OCI-LY3 (cell line): ENCODE measurements around the gene PALLD.

Experiments
- H2AFZ ChIP-seq: fragments of 200-600, 300-600 bp; shearing (Covaris generic); 2 replicates; pipeline ENCODE4 v1.6.0; 2014; ENCODE audit warnings: antibody characterized with exemption, low read depth, low read length
- H3K27ac ChIP-seq: fragments of 200-600, 300-600 bp; sonication (generic); 2 replicates; pipeline ENCODE4 v1.5.1; 2014; ENCODE audit warnings: mild to moderate bottlenecking, low read length, moderate library complexity, mixed read lengths
- H3K27me3 ChIP-seq: fragments of 200-600, 300-600 bp; sonication (generic); 2 replicates; pipeline ENCODE4 v1.6.1; 2014; ENCODE audit warnings: low read depth, low read length, mixed read lengths
- H3K36me3 ChIP-seq: fragments of 200-600, 300-600 bp; sonication (generic); replicated peaks from 2 replicates; pipeline ENCODE3; 2014; ENCODE audit warnings: low read depth, low read length, mixed read lengths
- H3K4me1 ChIP-seq: fragments of 300-600, 200-600 bp; sonication (generic); 2 replicates; pipeline ENCODE4 v1.6.1; 2014; ENCODE audit warnings: low read length, mixed read lengths
- H3K4me2 ChIP-seq: fragments of 200-600, 300-600 bp; sonication (generic); 2 replicates; pipeline ENCODE4 v1.6.1; 2014; ENCODE audit warnings: low read length, mixed read lengths
- H3K4me3 ChIP-seq: fragments of 300-600, 200-600 bp; sonication (generic); 2 replicates; pipeline ENCODE4 v1.5.1; 2014; ENCODE audit warnings: antibody characterized with exemption, mild to moderate bottlenecking, low read length, moderate library complexity
- H3K79me2 ChIP-seq: fragments of 300-600, 200-600 bp; shearing (Covaris generic); 2 replicates; pipeline ENCODE4 v1.6.1; 2014; ENCODE audit warnings: mild to moderate bottlenecking, low read length, mixed read lengths
- H3K9ac ChIP-seq: fragments of 300-600, 200-600 bp; shearing (Covaris generic); 2 replicates; pipeline ENCODE4 v1.6.0; 2014; ENCODE audit warnings: mild to moderate bottlenecking, low read length, moderate library complexity
- H3K9me3 ChIP-seq: fragments of 200-600, 300-600 bp; shearing (Covaris generic); 2 replicates; pipeline ENCODE4 v1.6.1; 2014; ENCODE audit warnings: low read length, mixed read lengths; ENCODE audit not compliant: insufficient read depth
- H4K20me1 ChIP-seq: fragments of 200-600, 300-600 bp; sonication (generic); 2 replicates; pipeline ENCODE4 v1.6.1; 2016; ENCODE audit warnings: low read length, mixed read lengths; ENCODE audit not compliant: insufficient read depth
- EZH2phosphoT487 ChIP-seq: fragments of 200-600 bp; shearing (Covaris generic); IDR thresholded peaks from 2 replicates; pipeline ENCODE4 v1.6.1; 2018; ENCODE audit warnings: antibody characterized with exemption, mixed run types, low read depth
- TF ChIP-seq, protein P1 (sequence below): fragments of 200-600, 300-600 bp; sonication (generic); IDR thresholded peaks from 2 replicates; pipeline ENCODE4 v1.5.1; 2014; ENCODE audit warnings: antibody characterized with exemption, low read length, low read depth

The PALLD gene

DNA sequence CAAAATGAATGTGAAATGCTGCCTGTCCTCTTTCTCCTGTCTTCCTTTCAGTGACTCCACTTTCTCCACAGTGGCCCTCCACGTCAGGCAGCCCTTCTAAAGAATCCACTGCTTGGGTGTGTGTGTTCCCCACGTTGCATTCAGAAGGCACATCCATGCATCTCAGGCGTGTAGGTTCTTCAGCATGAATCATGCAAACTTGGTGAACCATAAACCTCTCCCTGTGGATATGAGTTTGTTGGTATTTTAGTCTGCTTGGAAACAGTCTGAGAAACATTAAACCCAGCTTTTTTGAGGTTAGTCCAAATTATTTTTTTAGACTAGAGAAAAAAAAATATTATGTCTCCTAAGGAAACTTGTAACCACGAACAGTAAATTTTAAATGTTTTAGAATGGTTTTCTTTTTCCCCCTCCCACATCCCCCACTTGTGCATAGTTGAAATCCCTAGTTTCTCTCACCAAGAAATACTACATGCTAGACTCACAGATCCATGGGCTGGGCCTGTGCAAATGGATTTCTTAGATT lies 261.6 kb downstream of the PALLD start:
- H3K4me2 ChIP-seq, result no peak overlapping the region
- H3K4me3 ChIP-seq, result no peak overlapping the region
- H4K20me1 ChIP-seq, result no peaks in the 10 kb centered on the region
- H3K27ac ChIP-seq, result no peak overlapping the region
- TF ChIP-seq, protein P1, sequence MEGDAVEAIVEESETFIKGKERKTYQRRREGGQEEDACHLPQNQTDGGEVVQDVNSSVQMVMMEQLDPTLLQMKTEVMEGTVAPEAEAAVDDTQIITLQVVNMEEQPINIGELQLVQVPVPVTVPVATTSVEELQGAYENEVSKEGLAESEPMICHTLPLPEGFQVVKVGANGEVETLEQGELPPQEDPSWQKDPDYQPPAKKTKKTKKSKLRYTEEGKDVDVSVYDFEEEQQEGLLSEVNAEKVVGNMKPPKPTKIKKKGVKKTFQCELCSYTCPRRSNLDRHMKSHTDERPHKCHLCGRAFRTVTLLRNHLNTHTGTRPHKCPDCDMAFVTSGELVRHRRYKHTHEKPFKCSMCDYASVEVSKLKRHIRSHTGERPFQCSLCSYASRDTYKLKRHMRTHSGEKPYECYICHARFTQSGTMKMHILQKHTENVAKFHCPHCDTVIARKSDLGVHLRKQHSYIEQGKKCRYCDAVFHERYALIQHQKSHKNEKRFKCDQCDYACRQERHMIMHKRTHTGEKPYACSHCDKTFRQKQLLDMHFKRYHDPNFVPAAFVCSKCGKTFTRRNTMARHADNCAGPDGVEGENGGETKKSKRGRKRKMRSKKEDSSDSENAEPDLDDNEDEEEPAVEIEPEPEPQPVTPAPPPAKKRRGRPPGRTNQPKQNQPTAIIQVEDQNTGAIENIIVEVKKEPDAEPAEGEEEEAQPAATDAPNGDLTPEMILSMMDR, result no peak
- TF ChIP-seq EZH2phosphoT487, result no peak
- H3K9ac ChIP-seq, result no peak overlapping the region
- H3K36me3 ChIP-seq, result no peaks in the 10 kb centered on the region
- no peaks in the 10 kb centered on the region for H3K9me3 ChIP-seq
- no peak overlapping the region for H2AFZ ChIP-seq
- H3K79me2 ChIP-seq, result no peaks in the 10 kb centered on the region
- peaks cover 9% of the 10 kb centered on the region; the same call in 1 of the 2 replicates for H3K27me3 ChIP-seq
- H3K4me1 ChIP-seq, result peaks cover 6% of the 10 kb centered on the region; the same call in 1 of the 2 replicates

DNA sequence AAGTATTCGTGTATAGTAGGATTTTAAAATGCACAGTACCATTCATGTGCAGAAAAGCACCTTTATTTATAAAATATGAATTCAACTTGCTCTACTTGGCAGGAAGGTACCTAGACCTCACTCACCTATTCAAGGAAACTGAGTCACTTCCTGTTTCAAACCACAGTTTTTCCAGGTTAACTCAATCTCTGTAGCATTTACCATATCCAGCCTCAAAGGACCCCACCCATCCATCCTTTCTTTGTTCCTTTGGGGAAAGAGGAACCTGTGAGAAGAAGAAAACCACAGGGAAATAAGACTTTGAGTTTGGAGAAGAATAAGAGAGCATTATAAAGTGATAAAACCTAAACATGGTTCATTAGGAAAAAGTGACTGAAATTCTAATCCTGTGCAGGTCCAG lies 262.5 kb downstream of the PALLD start:
- TF ChIP-seq, protein P1, result no peak
- TF ChIP-seq EZH2phosphoT487, result no peak
- no peaks in the 10 kb centered on the region for H3K9me3 ChIP-seq
- no peaks in the 10 kb centered on the region for H3K36me3 ChIP-seq
- H3K4me2 ChIP-seq, result no peak overlapping the region
- no peaks in the 10 kb centered on the region for H3K79me2 ChIP-seq
- H4K20me1 ChIP-seq, result no peaks in the 10 kb centered on the region
- H3K4me1 ChIP-seq, result peaks cover 6% of the 10 kb centered on the region; the same call in 1 of the 2 replicates
- peaks cover 9% of the 10 kb centered on the region; the same call in 1 of the 2 replicates for H3K27me3 ChIP-seq
- no peak overlapping the region for H3K4me3 ChIP-seq
- no peak overlapping the region for H3K9ac ChIP-seq
- H3K27ac ChIP-seq, result no peak overlapping the region
- H2AFZ ChIP-seq, result no peak overlapping the region

DNA sequence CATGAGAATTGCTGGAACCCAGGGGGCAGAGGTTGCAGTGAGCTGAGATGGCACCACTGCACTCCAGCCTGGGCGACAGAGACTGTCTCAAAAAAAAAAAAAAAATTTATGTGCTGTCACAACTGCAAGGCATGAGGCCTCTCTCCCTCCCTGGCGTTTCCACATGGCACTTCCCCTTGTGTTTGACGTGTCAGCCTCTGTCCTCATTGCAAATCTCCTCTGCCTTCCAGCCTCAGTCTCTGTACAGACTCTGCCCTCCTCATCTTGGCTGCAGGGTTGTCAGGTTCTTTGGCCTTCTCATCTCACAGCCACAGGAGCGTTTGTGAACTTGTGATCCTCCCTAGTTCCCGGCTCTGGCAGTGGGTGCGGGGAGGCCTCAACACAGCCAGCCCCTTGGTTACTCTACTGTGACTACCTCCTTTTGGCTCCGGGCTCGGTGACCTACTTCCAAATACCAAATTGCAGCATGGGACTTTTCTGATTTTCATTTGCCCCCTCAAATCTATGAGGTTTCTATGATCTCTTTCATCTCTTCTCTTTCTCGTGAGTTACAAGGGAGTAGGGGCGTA lies 263.2 kb downstream of the PALLD start:
- Histone ChIP-seq H3K27ac (no peak overlapping the region), H3K4me1 (peaks cover 6% of the 10 kb centered on the region; the same call in 1 of the 2 replicates), H3K27me3 (peaks cover 14% of the 10 kb centered on the region; the same call in 1 of the 2 replicates), H3K79me2 (no peaks in the 10 kb centered on the region), H3K9ac (no peak overlapping the region), H4K20me1 (no peaks in the 10 kb centered on the region), H3K4me3 (no peak overlapping the region), H2AFZ (no peak overlapping the region), H3K4me2 (no peak overlapping the region), H3K36me3 (no peaks in the 10 kb centered on the region), H3K9me3 (no peaks in the 10 kb centered on the region)
- TF ChIP-seq EZH2phosphoT487, result no peak
- TF ChIP-seq, protein P1, result no peak

DNA sequence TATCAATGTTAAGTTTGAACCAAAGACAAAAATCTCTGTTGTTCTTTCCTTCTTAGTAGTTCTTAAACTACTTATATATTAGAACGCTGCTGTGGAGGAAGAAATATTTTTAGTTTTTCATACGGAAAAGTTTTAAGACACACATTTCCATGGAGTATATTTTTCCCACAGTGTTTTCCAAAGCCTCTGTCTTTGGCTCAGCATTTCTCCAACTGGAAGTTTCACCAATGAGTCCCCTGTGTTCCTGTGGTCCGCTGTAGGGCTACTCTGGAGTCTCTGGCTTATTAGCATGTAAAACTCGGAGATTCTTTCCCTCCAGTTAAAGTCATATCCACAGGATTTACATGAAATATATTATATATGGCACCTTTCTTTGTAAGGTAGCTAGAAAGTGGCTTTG lies 264.2 kb downstream of the PALLD start:
- TF ChIP-seq, protein P1, result no peak
- no peak for TF ChIP-seq EZH2phosphoT487
- Histone ChIP-seq H3K4me3 (no peak overlapping the region), H3K9me3 (no peaks in the 10 kb centered on the region)

More for the DNA sequence above, 264.2 kb downstream of the PALLD start:
- no peak overlapping the region for H3K4me2 ChIP-seq
- H3K9ac ChIP-seq, result no peak overlapping the region
- no peak overlapping the region for H3K27ac ChIP-seq
- H3K36me3 ChIP-seq, result no peaks in the 10 kb centered on the region
- H3K4me1 ChIP-seq, result peaks cover 2% of the 10 kb centered on the region; the same call in 1 of the 2 replicates
- no peaks in the 10 kb centered on the region for H3K79me2 ChIP-seq
- no peak overlapping the region for H2AFZ ChIP-seq
- H4K20me1 ChIP-seq, result no peaks in the 10 kb centered on the region
- peaks cover 19% of the 10 kb centered on the region; the same call in 1 of the 2 replicates for H3K27me3 ChIP-seq
